Measurements from ENCODE around the gene FHL2. TPM values are rescaled to one million over a fixed set of nuclear protein-coding genes. Genes with fewer than 3 reads are reported as not detected.

FHL2 gene
- total RNA-seq, 1 donor from 2014 or later: 18.5 TPM

DNA sequence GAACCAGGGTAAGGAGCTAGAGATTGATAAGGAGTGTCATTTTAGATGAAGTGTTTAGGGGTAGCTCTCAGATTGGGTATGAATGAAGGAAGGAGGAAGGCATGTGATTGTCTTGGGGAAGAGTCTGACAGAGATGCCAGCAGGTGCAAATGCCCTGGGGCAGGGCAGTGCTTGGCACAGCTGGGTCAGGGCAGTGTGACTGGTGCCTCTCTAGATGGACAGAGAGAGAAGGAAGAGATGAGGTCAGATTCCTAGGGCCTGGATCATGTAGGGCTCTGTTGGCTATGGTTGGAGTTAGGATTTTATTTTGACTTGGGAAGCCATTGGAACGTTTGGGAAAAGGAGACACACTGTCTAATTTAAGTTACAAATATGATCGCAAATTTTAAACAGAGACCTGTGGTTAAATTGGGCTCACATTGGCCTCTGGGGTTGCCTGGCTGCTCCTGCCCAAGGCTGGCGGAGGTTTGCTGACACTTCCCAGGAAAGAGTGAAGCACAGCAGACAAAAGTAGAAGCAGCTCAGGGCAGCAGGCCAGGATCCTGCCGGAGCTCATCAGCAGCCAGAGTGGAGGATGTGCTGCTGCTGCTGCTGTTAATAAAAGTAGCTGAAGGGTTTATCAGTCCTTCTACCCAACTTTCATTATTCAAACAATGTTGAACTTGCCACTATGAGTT lies 32.7 kb upstream of the FHL2 start:
- Mint-ChIP-seq H3K27ac (ENCODE audit: unreplicated experiment) (no peak overlapping the region), H3K4me3 (ENCODE audit: unreplicated experiment) (no peak overlapping the region), H3K36me3 (ENCODE audit: low read depth, unreplicated experiment) (no peaks in the 10 kb centered on the region), H3K4me1 (ENCODE audit: unreplicated experiment) (peaks cover 10% of the 10 kb centered on the region), H3K27me3 (ENCODE audit: unreplicated experiment) (no peaks in the 10 kb centered on the region), H3K9me3 (ENCODE audit: unreplicated experiment) (no peaks in the 10 kb centered on the region)
- TF ChIP-seq, protein P1, sequence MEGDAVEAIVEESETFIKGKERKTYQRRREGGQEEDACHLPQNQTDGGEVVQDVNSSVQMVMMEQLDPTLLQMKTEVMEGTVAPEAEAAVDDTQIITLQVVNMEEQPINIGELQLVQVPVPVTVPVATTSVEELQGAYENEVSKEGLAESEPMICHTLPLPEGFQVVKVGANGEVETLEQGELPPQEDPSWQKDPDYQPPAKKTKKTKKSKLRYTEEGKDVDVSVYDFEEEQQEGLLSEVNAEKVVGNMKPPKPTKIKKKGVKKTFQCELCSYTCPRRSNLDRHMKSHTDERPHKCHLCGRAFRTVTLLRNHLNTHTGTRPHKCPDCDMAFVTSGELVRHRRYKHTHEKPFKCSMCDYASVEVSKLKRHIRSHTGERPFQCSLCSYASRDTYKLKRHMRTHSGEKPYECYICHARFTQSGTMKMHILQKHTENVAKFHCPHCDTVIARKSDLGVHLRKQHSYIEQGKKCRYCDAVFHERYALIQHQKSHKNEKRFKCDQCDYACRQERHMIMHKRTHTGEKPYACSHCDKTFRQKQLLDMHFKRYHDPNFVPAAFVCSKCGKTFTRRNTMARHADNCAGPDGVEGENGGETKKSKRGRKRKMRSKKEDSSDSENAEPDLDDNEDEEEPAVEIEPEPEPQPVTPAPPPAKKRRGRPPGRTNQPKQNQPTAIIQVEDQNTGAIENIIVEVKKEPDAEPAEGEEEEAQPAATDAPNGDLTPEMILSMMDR (IDR thresholded peaks at IDR 0.05; ENCODE audit: unreplicated experiment): no peak
- DNase-seq (ENCODE audit: low spot score): no peak

DNA sequence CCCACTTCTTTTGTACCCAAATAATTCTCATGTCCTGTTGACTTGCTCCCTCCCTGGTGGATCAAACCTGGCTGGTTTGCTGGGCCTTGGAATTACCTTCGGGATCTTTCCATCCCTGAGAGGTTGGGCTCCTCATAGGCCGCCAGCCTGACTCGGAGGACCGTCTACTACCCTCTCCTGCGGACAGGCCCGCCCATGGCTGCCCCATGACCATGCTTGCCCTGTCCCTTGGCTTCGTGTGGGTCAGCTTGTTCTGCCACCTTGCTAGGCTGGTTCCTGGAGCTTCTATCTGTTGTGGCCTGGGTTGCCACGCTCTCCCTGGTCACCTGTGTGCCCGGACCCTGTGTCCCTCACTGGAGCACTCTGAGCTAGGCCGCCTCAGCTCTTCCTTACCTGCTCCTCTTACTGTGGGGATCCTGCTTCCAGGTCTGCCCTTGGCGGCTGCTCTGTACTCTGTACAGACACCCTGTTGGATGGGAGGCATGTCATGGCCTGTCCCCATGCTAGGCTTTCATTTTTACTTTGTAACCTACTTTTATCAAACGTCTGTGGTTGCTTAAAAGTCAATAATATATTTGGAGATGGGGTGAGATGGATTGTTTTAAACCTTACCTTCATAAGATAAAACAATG lies 29.7 kb upstream of the FHL2 start:
- Mint-ChIP-seq H3K27ac (ENCODE audit: unreplicated experiment) (no peak overlapping the region), H3K4me3 (ENCODE audit: unreplicated experiment) (no peak overlapping the region)

DNA sequence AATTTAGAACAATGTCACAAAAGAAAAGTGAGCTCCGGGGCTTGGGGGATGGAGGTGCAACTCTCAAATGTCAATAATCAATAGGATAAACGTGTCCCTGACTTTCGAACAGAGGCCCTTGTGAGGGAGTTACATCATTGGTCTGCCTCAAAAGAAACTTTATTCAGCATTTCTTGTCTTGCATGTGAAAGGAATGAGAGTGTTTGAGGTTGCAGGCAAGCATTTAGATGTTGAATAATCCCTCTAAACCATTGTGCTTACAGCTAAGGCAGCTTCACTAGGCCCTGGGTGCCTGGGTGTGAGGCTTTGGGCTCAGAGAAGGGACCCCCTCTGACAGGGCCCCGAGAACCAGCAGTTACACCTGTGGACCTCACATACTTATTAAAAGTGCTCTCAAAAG lies 28.6 kb upstream of the FHL2 start:
- DNase-seq (ENCODE audit: low spot score): no peak
- TF ChIP-seq, protein P1 (IDR thresholded peaks at IDR 0.05; ENCODE audit: unreplicated experiment): no peak
- H3K36me3 Mint-ChIP-seq (ENCODE audit: low read depth, unreplicated experiment): no peaks in the 10 kb centered on the region
- no peak overlapping the region for H3K4me3 Mint-ChIP-seq (ENCODE audit: unreplicated experiment)
- no peak overlapping the region for H3K27ac Mint-ChIP-seq (ENCODE audit: unreplicated experiment)
- H3K9me3 Mint-ChIP-seq (ENCODE audit: unreplicated experiment): no peaks in the 10 kb centered on the region
- H3K4me1 Mint-ChIP-seq (ENCODE audit: unreplicated experiment): peaks cover 22% of the 10 kb centered on the region
- peaks cover 3% of the 10 kb centered on the region for H3K27me3 Mint-ChIP-seq (ENCODE audit: unreplicated experiment)

More for the DNA sequence above, 29.7 kb upstream of the FHL2 start:
- Mint-ChIP-seq H3K36me3 (ENCODE audit: low read depth, unreplicated experiment) (no peaks in the 10 kb centered on the region), H3K27me3 (ENCODE audit: unreplicated experiment) (peaks cover 3% of the 10 kb centered on the region), H3K9me3 (ENCODE audit: unreplicated experiment) (no peaks in the 10 kb centered on the region), H3K4me1 (ENCODE audit: unreplicated experiment) (peaks cover 19% of the 10 kb centered on the region)
- TF ChIP-seq, protein P1 (IDR thresholded peaks at IDR 0.05; ENCODE audit: unreplicated experiment): no peak
- no peak for DNase-seq (ENCODE audit: low spot score)

DNA sequence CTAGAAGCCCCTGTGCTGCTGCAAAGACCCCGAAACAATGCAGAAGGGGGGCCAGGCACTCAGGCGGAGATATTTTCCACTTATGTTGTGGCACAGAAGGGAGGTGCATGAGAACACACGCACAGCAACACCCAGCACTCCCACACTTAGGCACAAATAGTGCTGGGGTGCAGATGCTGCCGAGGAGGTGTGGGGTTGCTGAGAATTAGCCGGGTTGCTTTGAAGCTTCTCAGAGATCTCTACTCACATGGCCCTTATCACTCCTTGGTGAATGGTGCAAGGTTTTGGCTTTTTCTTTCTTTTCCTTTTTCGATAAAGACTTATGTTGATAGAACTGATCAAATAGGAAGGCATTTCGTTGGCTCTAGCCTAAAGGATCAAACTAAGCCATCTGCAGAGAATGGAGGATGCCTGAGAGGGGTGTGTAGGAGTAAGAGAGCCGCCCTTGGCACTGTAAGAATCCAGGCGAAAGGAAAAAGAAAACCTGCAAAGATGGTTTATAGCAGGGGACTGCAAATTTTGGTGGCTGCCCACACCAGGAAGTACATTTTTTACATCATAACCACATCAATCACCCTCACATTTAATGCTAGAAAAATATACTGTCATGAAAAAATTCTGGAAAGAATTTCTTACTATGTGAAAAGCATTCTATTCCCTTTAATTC lies 27.9 kb upstream of the FHL2 start:
- Mint-ChIP-seq H3K36me3 (ENCODE audit: low read depth, unreplicated experiment) (no peaks in the 10 kb centered on the region), H3K27me3 (ENCODE audit: unreplicated experiment) (peaks cover 3% of the 10 kb centered on the region), H3K9me3 (ENCODE audit: unreplicated experiment) (no peaks in the 10 kb centered on the region), H3K27ac (ENCODE audit: unreplicated experiment) (peak overlapping the region; percentile 36), H3K4me1 (ENCODE audit: unreplicated experiment) (peaks cover 22% of the 10 kb centered on the region), H3K4me3 (ENCODE audit: unreplicated experiment) (no peak overlapping the region)
- no peak for DNase-seq (ENCODE audit: low spot score)
- TF ChIP-seq, protein P1 (IDR thresholded peaks at IDR 0.05; ENCODE audit: unreplicated experiment): no peak
